ENCODE results near the gene TEKT1. TPM values are rescaled to one million over a fixed set of nuclear protein-coding genes. Genes with fewer than 3 reads are reported as not detected.

The TEKT1 gene
- total RNA-seq, 1 experiment from 2014 or later, result 0.61 TPM

GRCh38 chr17:6862825-6863224, 31.3 kb upstream of the TEKT1 start:
- Histone ChIP-seq H2AFZ (no peak overlapping the region), H3K4me1 (replicated peaks; ENCODE audit: insufficient read depth) (peaks cover 7% of the 10 kb centered on the region), H3K4me3 (no peak overlapping the region), H3K27ac (no peak overlapping the region), H3K27me3 (ENCODE audit: insufficient read depth, low read depth) (no peaks in the 10 kb centered on the region), H3K9me3 (ENCODE audit: insufficient read depth, low read depth) (no peaks in the 10 kb centered on the region), H4K20me1 (ENCODE audit: insufficient read depth) (no peaks in the 10 kb centered on the region), H3K79me2 (ENCODE audit: low read depth) (no peaks in the 10 kb centered on the region), H3K4me2 (no peak overlapping the region), H3F3A (ENCODE audit: insufficient read depth, low read depth) (peaks cover 4% of the 10 kb centered on the region), H3K36me3 (ENCODE audit: low read depth) (no peaks in the 10 kb centered on the region), H3K9me2 (ENCODE audit: insufficient read depth) (no peaks in the 10 kb centered on the region)
- CTCF ChIA-PET, result no interaction called here
- intact Hi-C loops (cut with micrococcal nuclease; ENCODE audit: unreplicated experiment), result no loop called here
- no TSS peak for BruUV-seq (replicated peaks)
- no peak for DNase-seq
- no peak for TF ChIP-seq CTCF (conservative IDR thresholded peaks at IDR 0.05)
- no peak for TF ChIP-seq EZH2 (IDR thresholded peaks at IDR 0.05; ENCODE audit: low read depth)
- POLR2A ChIA-PET (ENCODE audit: unreplicated experiment), result interaction anchor here (0.7 kb wide), 1 partner anchor 45 kb away, joined by 3 read pairs; no protein-coding TSS in a partner anchor

DNA sequence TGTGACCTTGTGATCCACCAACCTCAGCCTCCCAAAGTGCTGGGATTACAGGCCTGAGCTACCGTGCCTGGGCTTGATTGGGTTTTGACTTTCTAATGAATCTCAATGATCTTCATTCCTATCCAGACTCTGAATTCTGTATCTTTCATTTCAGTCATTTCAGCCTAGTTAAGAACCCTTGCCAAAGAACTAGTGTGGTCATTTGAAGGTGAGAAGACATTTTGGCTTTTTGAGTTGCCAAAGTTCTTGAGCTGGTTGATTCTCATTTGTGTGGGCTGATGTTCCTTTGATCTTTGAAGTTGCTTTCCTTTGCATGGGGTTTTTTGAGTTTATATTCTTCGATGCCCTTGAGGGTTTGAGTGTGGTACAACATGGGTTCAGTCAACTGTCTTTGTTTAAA, 30.6 kb upstream of the TEKT1 start:
- Histone ChIP-seq H3K4me3 (no peak overlapping the region), H3K79me2 (ENCODE audit: low read depth) (no peaks in the 10 kb centered on the region), H3K4me2 (no peak overlapping the region), H3K36me3 (ENCODE audit: low read depth) (no peaks in the 10 kb centered on the region), H3K9me3 (ENCODE audit: insufficient read depth, low read depth) (no peaks in the 10 kb centered on the region), H3K9me2 (ENCODE audit: insufficient read depth) (no peaks in the 10 kb centered on the region), H4K20me1 (ENCODE audit: insufficient read depth) (no peaks in the 10 kb centered on the region), H3K4me1 (replicated peaks; ENCODE audit: insufficient read depth) (peaks cover under 1% of the 10 kb centered on the region; the same call in 1 of the 2 replicates), H2AFZ (no peak overlapping the region), H3K27me3 (ENCODE audit: insufficient read depth, low read depth) (no peaks in the 10 kb centered on the region), H3F3A (ENCODE audit: insufficient read depth, low read depth) (no peaks in the 10 kb centered on the region), H3K27ac (no peak overlapping the region)
- BruUV-seq (replicated peaks), result no TSS peak
- no peak for DNase-seq
- no peak for TF ChIP-seq EZH2 (IDR thresholded peaks at IDR 0.05; ENCODE audit: low read depth)
- TF ChIP-seq CTCF (conservative IDR thresholded peaks at IDR 0.05), result no peak
- intact Hi-C loops (cut with micrococcal nuclease; ENCODE audit: unreplicated experiment), result no loop called here
- ChIA-PET CTCF (no interaction called here), POLR2A (ENCODE audit: unreplicated experiment) (no interaction called here)

GRCh38 chr17:6857904-6858303, 26.4 kb upstream of the TEKT1 start:
- H3K27ac ChIP-seq, result no peak overlapping the region
- no peaks in the 10 kb centered on the region for H3F3A ChIP-seq (ENCODE audit: insufficient read depth, low read depth)
- no peak overlapping the region for H2AFZ ChIP-seq
- H4K20me1 ChIP-seq (ENCODE audit: insufficient read depth), result no peaks in the 10 kb centered on the region
- H3K4me2 ChIP-seq, result no peak overlapping the region
- H3K4me3 ChIP-seq, result no peak overlapping the region
- H3K27me3 ChIP-seq (ENCODE audit: insufficient read depth, low read depth), result no peaks in the 10 kb centered on the region
- ChIA-PET CTCF (no interaction called here), POLR2A (ENCODE audit: unreplicated experiment) (no interaction called here)
- H3K9me2 ChIP-seq (ENCODE audit: insufficient read depth), result no peaks in the 10 kb centered on the region
- BruUV-seq (replicated peaks), result no TSS peak
- TF ChIP-seq EZH2 (IDR thresholded peaks at IDR 0.05; ENCODE audit: low read depth) (no peak), CTCF (conservative IDR thresholded peaks at IDR 0.05) (no peak)
- H3K79me2 ChIP-seq (ENCODE audit: low read depth), result no peaks in the 10 kb centered on the region
- no peaks in the 10 kb centered on the region for H3K36me3 ChIP-seq (ENCODE audit: low read depth)
- H3K9me3 ChIP-seq (ENCODE audit: insufficient read depth, low read depth), result no peaks in the 10 kb centered on the region
- intact Hi-C loops (cut with micrococcal nuclease; ENCODE audit: unreplicated experiment), result no loop called here
- no peak for DNase-seq
- H3K4me1 ChIP-seq (replicated peaks; ENCODE audit: insufficient read depth), result no peaks in the 10 kb centered on the region
